Omental fat pad (tissue), 4 donors: ENCODE results near the gene RALGPS1. TPM values are rescaled to one million over a fixed set of nuclear protein-coding genes. Genes with fewer than 3 reads are reported as not detected.

Experiments
- ATAC-seq: fragments of 150-250 bp; one replicate; pipeline ENCODE4 v1.9.1; 2016; ENCODE audit warnings: mild to moderate bottlenecking, moderate library complexity; ENCODE audit not compliant: low FRiP score
- DNase-seq: peaks from one replicate; pipeline ENCODE4 v3.0.0-alpha.2; 2019; ENCODE audit warnings: low spot score
- CTCF ChIP-seq, 3 donors: fragments of 450-650 bp; IDR thresholded peaks; one replicate each; pipeline ENCODE4 v1.5.1; 2016 to 2017; ENCODE audit warnings: antibody characterized with exemption in 3 of 3, mild to moderate bottlenecking in 3 of 3, moderate library complexity in 2 of 3
- total RNA-seq, 4 donors: library from RNA; depleted of rRNA; stranded (reverse); fragments of >200 nt; gene quantifications; one replicate each; pipeline ENCODE4 v1.1.0, GENCODE V29; 2016

The RALGPS1 gene
- total RNA-seq, 4 donors from 2014 or later: 4.0 to 15.3 (median 4.8) TPM

- no peak for TF ChIP-seq CTCF (IDR thresholded peaks at IDR 0.05)
- no peak for DNase-seq
- ATAC-seq: no peak
These were observed 198.2 kb downstream of the RALGPS1 start for GRCh38 chr9:127112735-127113161.

- no peak for TF ChIP-seq CTCF (IDR thresholded peaks at IDR 0.05)
- ATAC-seq: no peak
- DNase-seq: no peak
These were observed 198.8 kb downstream of the RALGPS1 start for GRCh38 chr9:127113191-127113972.

- no peak for TF ChIP-seq CTCF (IDR thresholded peaks at IDR 0.05)
- DNase-seq: no peak
- no peak for ATAC-seq
These were observed 200.0 kb downstream of the RALGPS1 start for GRCh38 chr9:127114606-127115005.

GRCh38 chr9:127116088-127116726, 201.6 kb downstream of the RALGPS1 start:
- ATAC-seq (no peak), DNase-seq (no peak)
- TF ChIP-seq CTCF (IDR thresholded peaks at IDR 0.05): no peak

GRCh38 chr9:127116957-127117356, 202.4 kb downstream of the RALGPS1 start:
- ATAC-seq (no peak), DNase-seq (no peak)
- no peak for TF ChIP-seq CTCF (IDR thresholded peaks at IDR 0.05)

- DNase-seq (no peak), ATAC-seq (no peak)
- TF ChIP-seq CTCF (IDR thresholded peaks at IDR 0.05): no peak
These were observed 203.2 kb downstream of the RALGPS1 start for GRCh38 chr9:127117801-127118200.
